ENCODE data around the gene OR6N1. TPM values are rescaled to one million over a fixed set of nuclear protein-coding genes. Genes with fewer than 3 reads are reported as not detected.

The OR6N1 gene
- total and polyA plus RNA-seq, 9 of the 15 experiments (the other 6 are each of a cell fraction or from before 2014, with no cell fraction given): 0.01 to 0.07 TPM; not detected in 7

DNA sequence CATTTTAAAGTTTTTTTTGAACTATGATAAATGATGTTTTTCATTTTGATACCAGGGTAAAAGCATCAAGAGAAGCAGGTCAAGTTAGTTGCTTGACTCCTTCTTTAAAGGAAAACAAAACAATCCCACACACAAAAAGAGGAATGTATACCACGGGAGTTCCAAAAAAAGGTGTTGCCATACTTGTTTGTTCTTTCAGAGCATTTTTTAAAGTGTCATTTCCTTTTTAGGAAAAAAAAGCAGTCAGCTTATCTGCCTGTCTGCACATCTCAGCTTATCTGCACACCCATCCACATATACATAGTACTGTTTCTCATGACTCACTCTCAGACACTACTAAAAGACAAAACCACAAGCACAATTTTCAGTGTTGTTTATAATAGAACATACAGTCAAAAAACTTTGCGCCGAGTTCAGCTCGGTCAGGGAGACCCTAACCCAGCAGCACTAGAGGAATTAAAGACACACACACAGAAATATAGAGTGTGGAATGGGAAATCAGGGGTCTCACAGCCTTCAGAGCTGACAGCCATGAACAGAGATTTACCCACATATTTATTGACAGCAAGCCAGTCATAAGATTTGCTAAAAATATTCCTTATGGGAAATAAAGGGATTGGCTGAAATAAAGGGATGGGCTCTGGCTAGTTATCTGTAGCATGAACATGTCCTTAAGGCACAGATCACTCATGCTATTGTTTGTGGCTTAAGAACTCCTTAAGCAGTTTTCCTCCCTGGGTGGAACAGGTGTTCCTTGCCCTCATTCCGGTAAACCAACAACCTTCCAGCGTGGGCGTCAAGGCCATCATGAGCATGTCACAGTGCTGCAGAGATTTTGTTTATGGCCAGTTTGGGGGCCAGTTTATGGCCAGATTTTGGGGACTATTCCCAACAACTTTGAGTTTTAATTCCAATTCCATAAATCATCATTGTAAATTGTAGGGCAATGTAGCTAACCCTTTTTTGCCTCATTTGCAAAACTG, 47.8 kb upstream of the OR6N1 start (continued):
- peak; percentile 96 for TF ChIP-seq JUND (IDR thresholded peaks at IDR 0.05; ENCODE audit: borderline replicate concordance, low read depth, low read length)
- peak; percentile 93; the same call in 2 of the 3 replicates for TF ChIP-seq JUND (tag; IDR thresholded peaks at IDR 0.05; ENCODE audit: borderline replicate concordance, low read depth, low read length)
- TF ChIP-seq CBFA2T3 (IDR thresholded peaks at IDR 0.05): peak; percentile 95
- TF ChIP-seq ZNF77 (CRISPR knock-in tag; IDR thresholded peaks at IDR 0.05): no peak
- TF ChIP-seq, protein P1, sequence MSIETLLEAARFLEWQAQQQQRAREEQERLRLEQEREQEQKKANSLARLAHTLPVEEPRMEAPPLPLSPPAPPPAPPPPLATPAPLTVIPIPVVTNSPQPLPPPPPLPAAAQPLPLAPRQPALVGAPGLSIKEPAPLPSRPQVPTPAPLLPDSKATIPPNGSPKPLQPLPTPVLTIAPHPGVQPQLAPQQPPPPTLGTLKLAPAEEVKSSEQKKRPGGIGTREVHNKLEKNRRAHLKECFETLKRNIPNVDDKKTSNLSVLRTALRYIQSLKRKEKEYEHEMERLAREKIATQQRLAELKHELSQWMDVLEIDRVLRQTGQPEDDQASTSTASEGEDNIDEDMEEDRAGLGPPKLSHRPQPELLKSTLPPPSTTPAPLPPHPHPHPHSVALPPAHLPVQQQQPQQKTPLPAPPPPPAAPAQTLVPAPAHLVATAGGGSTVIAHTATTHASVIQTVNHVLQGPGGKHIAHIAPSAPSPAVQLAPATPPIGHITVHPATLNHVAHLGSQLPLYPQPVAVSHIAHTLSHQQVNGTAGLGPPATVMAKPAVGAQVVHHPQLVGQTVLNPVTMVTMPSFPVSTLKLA (conservative IDR thresholded peaks at IDR 0.05): peak in 1 of 2 experiments; percentile 70; a peak in 3 of 4 replicates
- no peak for TF ChIP-seq NFATC3 (IDR thresholded peaks at IDR 0.05)
- no peak for TF ChIP-seq KAT2B (IDR thresholded peaks at IDR 0.05; ENCODE audit: low read depth, low read length)
- no peak for TF ChIP-seq ZBTB8A (IDR thresholded peaks at IDR 0.05; ENCODE audit: partially characterized antibody)
- TF ChIP-seq POLR2AphosphoS2 (IDR thresholded peaks at IDR 0.05; ENCODE audit: low read length): no peak
- peak; percentile 90 for TF ChIP-seq ATF3 (IDR thresholded peaks at IDR 0.05)
- TF ChIP-seq ATF3 (CRISPR knock-in tag; conservative IDR thresholded peaks at IDR 0.05): peak; percentile 42; the same call in 1 of the 2 replicates
- TF ChIP-seq FUS (optimal IDR thresholded peaks at IDR 0.05; ENCODE audit: low read depth, low read length): no peak
- TF ChIP-seq ZNF655 (CRISPR knock-in tag; IDR thresholded peaks at IDR 0.05): no peak
- peak; percentile 97 for TF ChIP-seq FOXJ2 (tag; IDR thresholded peaks at IDR 0.05)
- TF ChIP-seq SRSF3 (IDR thresholded peaks at IDR 0.05; ENCODE audit: insufficient read depth, low read length): no peak
- TF ChIP-seq, protein P2, sequence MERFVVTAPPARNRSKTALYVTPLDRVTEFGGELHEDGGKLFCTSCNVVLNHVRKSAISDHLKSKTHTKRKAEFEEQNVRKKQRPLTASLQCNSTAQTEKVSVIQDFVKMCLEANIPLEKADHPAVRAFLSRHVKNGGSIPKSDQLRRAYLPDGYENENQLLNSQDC (CRISPR knock-in tag; IDR thresholded peaks at IDR 0.05): no peak
- TF ChIP-seq, protein P3, sequence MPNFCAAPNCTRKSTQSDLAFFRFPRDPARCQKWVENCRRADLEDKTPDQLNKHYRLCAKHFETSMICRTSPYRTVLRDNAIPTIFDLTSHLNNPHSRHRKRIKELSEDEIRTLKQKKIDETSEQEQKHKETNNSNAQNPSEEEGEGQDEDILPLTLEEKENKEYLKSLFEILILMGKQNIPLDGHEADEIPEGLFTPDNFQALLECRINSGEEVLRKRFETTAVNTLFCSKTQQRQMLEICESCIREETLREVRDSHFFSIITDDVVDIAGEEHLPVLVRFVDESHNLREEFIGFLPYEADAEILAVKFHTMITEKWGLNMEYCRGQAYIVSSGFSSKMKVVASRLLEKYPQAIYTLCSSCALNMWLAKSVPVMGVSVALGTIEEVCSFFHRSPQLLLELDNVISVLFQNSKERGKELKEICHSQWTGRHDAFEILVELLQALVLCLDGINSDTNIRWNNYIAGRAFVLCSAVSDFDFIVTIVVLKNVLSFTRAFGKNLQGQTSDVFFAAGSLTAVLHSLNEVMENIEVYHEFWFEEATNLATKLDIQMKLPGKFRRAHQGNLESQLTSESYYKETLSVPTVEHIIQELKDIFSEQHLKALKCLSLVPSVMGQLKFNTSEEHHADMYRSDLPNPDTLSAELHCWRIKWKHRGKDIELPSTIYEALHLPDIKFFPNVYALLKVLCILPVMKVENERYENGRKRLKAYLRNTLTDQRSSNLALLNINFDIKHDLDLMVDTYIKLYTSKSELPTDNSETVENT (CRISPR knock-in tag; IDR thresholded peaks at IDR 0.05): no peak
- peak; percentile 14 for TF ChIP-seq RBBP5 (IDR thresholded peaks at IDR 0.05; ENCODE audit: borderline replicate concordance, insufficient read depth, low read length, poor library complexity, severe bottlenecking)
- no peak for TF ChIP-seq NR4A1 (CRISPR knock-in tag; IDR thresholded peaks at IDR 0.05)
- no peak for TF ChIP-seq NR4A1 (tag; IDR thresholded peaks at IDR 0.05)

Measured in K562 (cell line).